T-helper 1 cell treated with Interleukin-12 subunit alpha and Interleukin-12 subunit beta and Interleukin-4 antibody, amounts not matched to agents 30 μg/mL and 1 μg/mL, for 36 hours (primary cell): ENCODE data around the gene CDHR1.

Experiments used
- H3K27ac Mint-ChIP-seq: one replicate; pipeline ENCODE4 v1.8.0; 2021; ENCODE audit warnings: mild to moderate bottlenecking, mixed read lengths
- H3K27me3 Mint-ChIP-seq: one replicate; pipeline ENCODE4 v1.8.0; 2021; ENCODE audit warnings: low read depth, mixed read lengths
- H3K36me3 Mint-ChIP-seq: one replicate; pipeline ENCODE4 v1.8.0; 2021; ENCODE audit warnings: low read depth, mixed read lengths
- H3K4me1 Mint-ChIP-seq: one replicate; pipeline ENCODE4 v1.8.0; 2021; ENCODE audit warnings: low read depth, mixed read lengths
- H3K4me3 Mint-ChIP-seq: one replicate; pipeline ENCODE4 v1.8.0; 2021; ENCODE audit warnings: mild to moderate bottlenecking, moderate library complexity, mixed read lengths
- H3K9me3 Mint-ChIP-seq: one replicate; pipeline ENCODE4 v1.8.0; 2021; ENCODE audit warnings: mixed read lengths

CDHR1 gene

DNA sequence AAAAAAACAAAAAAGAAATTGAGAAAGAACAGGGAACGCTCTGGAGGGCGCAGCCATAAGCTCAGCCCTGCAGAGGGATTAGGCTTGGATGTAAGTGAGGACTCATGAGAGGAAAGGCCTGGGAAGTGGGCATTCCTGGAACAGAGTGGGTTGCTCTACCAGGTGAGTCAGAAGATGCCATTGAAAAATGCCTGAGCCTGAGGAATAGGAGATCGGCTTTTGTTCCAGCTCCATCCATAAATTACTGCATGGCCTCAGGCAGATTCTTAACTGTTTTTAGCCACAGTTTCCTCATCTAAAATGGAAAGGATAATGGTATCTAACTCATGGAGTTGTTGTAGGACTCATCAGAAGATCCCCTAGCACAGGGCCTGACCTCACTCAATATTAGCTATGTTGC is 49.4 kb downstream of the CDHR1 start:
- Mint-ChIP-seq H3K27me3 (peaks cover 17% of the 10 kb centered on the region), H3K4me1 (no peaks in the 10 kb centered on the region), H3K27ac (no peak overlapping the region), H3K36me3 (no peaks in the 10 kb centered on the region), H3K9me3 (no peaks in the 10 kb centered on the region), H3K4me3 (no peak overlapping the region)

DNA sequence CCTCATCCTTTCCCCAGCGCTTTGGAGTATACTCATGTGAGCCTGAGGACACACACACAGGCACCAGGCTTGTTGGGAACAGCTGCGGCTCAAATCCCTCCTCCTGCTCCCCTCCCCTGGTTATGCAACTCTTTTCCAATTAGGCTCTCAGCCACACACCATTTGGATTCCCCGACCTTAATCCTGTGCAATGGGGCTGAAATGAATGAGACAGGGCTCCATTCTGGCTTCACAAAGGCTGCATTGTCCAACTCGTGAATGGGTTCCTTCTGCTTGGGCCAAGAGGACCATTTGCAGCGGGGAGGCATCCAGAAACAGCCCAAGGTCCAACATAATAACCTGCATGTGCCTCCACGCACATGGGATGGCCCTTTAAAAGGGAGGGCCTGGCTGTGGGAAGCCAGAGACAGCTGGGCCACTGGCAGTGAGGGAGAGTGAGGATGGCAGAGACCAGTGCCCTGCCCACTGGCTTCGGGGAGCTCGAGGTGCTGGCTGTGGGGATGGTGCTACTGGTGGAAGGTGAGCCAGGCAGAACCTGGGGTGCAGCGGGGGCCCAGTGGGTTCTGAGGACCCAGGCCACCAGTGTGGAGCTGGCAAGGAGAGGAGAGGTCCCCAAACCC is 50.4 kb downstream of the CDHR1 start, which contains the start of gene RGR:
Gene RGR (plus strand): TSS at position 403 of the 620 bp plus-strand sequence. CDS start 38 bp downstream, at position 441.
- peaks cover 13% of the 10 kb centered on the region for H3K27me3 Mint-ChIP-seq
- H3K36me3 Mint-ChIP-seq: no peaks in the 10 kb centered on the region
- no peak within 1 kb of the TSS for H3K27ac Mint-ChIP-seq
- H3K9me3 Mint-ChIP-seq: no peaks in the 10 kb centered on the region
- H3K4me3 Mint-ChIP-seq: no peak within 1 kb of the TSS
- no peaks in the 10 kb centered on the region for H3K4me1 Mint-ChIP-seq

DNA sequence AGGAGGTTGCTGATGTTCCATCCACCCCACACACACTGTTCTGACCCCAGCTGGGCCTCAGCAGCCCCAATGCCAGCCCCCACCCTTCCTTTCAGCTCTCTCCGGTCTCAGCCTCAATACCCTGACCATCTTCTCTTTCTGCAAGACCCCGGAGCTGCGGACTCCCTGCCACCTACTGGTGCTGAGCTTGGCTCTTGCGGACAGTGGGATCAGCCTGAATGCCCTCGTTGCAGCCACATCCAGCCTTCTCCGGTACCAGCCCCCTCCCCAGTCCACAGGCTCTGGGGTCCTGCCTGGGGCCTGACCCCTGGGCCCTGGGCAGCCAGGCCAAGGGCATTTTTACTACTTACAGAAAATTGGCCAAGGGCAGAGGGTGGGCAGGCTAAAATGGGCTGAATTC is 53.2 kb downstream of the CDHR1 start:
- H3K4me1 Mint-ChIP-seq: no peaks in the 10 kb centered on the region
- no peaks in the 10 kb centered on the region for H3K36me3 Mint-ChIP-seq
- H3K27ac Mint-ChIP-seq: no peak overlapping the region
- H3K27me3 Mint-ChIP-seq: peaks cover 6% of the 10 kb centered on the region
- no peaks in the 10 kb centered on the region for H3K9me3 Mint-ChIP-seq
- H3K4me3 Mint-ChIP-seq: no peak overlapping the region

DNA sequence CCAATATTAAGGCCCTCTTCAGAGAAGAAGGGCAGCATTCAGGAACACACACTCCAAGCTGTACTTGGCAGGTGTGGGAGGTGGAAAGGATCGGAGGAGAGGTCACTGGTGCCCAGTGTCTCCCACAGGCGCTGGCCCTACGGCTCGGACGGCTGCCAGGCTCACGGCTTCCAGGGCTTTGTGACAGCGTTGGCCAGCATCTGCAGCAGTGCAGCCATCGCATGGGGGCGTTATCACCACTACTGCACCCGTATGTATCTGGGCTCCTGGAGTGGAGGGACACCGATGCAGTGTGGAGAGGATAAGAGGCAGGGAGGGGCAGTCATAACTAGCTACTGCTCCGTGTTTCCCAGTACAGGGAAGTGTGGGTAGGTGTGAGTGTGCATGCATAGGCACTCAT is 54.5 kb downstream of the CDHR1 start:
- peaks cover 6% of the 10 kb centered on the region for H3K27me3 Mint-ChIP-seq
- no peaks in the 10 kb centered on the region for H3K36me3 Mint-ChIP-seq
- H3K9me3 Mint-ChIP-seq: no peaks in the 10 kb centered on the region
- no peak overlapping the region for H3K27ac Mint-ChIP-seq
- no peak overlapping the region for H3K4me3 Mint-ChIP-seq
- no peaks in the 10 kb centered on the region for H3K4me1 Mint-ChIP-seq

DNA sequence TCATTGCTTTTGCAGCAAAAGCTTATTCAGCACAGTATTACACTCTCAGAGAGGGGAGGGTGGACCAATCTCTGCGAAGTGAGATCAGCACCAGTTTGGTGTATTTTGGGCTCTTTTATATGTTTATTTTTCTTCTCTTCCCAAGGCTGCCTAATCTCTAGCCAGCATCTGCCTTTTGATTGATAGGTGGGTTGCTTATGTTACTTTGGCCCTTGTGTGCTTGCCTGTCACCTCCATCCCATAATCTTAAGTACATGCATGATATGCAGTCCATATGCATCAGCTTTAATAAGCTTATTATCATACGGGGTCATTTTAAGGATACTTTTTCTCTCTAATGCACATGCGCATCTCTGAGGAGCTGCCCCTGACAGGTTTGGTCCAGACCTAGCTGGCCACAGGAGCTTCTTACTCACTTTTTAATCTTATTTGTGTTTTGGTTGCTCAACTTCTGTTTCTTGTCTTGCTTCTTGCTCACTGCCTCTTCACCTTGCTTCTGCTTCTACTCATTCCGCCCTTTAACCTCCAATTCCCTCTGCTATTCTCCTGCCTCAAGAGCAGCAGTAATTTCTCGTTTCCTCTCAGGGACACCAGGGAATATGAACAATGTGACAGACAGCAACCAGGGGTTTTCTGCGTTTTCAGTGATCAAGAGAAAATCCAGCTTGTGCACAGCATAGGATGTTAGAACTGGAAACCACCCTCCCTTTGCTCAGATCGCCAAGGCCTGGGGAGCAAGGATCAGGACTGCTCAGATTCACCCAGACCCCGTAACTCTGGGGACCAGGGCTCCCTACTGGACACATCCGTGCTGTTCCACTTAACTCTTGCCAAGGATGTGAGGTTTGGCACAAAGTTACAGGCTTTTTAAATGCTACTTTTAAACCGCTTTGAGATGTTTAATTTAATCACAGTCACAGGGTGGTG is 60.5 kb downstream of the CDHR1 start:
- no peak overlapping the region for H3K4me3 Mint-ChIP-seq
- H3K27ac Mint-ChIP-seq: no peak overlapping the region
- H3K36me3 Mint-ChIP-seq: no peaks in the 10 kb centered on the region
- no peaks in the 10 kb centered on the region for H3K9me3 Mint-ChIP-seq
- no peaks in the 10 kb centered on the region for H3K27me3 Mint-ChIP-seq
- no peaks in the 10 kb centered on the region for H3K4me1 Mint-ChIP-seq

DNA sequence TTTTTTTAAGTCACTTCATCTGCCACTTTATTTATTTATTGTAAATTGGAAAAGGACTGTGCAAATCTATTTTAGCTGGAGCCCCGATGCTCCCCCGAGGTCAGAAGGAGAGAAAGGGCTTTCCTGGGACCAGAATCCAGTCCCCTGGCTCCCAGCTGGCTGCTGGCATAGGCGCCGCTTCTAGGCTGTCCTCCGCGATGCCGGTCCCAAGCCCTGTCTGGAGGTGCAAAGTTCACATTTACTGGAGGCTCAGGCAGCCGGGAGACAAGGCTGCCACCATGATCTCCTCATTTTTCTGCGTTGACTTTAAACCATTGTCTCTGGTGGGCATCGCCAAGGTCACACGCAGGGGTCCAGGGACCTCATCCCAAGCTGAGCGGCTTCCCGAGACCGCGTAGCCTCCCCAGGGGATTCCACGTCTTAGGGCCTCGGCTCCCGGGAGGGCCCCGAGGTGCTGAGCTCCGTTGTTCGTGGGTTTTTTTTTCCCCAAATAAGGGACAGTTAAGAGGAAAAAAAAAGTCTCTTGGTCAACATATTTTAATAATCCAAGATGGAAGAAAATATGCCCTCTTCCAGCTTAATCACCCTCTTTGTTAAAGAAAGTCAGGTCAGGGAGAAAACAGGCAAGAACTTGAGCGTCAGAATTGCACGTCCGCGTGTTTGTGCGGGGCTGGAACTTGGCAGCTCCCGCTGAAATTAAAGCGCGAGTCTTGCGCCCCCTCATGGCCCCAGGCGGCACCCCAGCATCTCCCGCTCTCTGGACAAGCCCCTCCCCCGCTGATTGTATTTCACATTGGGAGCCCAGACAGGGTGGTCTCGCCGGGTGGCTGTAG is 62.4 kb downstream of the CDHR1 start:
- no peaks in the 10 kb centered on the region for H3K36me3 Mint-ChIP-seq
- H3K9me3 Mint-ChIP-seq: no peaks in the 10 kb centered on the region
- no peak overlapping the region for H3K27ac Mint-ChIP-seq
- no peaks in the 10 kb centered on the region for H3K4me1 Mint-ChIP-seq
- peaks cover 6% of the 10 kb centered on the region for H3K27me3 Mint-ChIP-seq
- no peak overlapping the region for H3K4me3 Mint-ChIP-seq

DNA sequence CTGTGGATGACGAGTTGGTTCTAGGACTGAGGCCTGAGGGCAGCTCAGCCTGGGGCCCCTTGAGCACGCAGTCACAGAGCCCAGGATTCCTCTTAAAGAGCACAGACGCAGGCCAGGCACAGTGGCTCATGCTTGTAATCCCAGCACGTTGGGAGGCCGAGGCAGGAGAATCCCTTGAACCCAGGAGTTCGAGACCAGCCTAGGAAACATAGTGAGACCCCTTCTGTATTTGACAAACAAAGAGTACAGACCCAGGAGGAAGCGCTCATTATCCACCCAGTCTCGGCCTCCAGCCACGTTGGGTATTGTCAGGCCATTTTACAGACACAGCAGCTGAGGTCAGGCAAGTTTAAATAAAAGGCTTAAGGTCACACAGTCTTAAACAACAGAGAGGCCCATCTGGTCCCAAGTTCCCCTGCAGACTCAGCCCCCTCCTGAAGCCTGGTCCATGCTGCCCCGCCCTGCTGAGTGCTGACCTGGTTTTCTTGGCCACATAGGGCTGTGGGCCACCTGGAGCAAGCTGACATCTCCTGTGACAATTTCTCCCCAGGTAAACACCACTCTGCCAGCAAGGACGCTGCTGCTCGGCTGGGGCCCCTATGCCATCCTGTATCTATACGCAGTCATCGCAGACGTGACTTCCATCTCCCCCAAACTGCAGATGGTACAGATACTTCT is 63.1 kb downstream of the CDHR1 start:
- H3K9me3 Mint-ChIP-seq: no peaks in the 10 kb centered on the region
- no peak overlapping the region for H3K4me3 Mint-ChIP-seq
- H3K27ac Mint-ChIP-seq: no peak overlapping the region
- no peaks in the 10 kb centered on the region for H3K36me3 Mint-ChIP-seq
- H3K4me1 Mint-ChIP-seq: no peaks in the 10 kb centered on the region
- peaks cover 6% of the 10 kb centered on the region for H3K27me3 Mint-ChIP-seq

DNA sequence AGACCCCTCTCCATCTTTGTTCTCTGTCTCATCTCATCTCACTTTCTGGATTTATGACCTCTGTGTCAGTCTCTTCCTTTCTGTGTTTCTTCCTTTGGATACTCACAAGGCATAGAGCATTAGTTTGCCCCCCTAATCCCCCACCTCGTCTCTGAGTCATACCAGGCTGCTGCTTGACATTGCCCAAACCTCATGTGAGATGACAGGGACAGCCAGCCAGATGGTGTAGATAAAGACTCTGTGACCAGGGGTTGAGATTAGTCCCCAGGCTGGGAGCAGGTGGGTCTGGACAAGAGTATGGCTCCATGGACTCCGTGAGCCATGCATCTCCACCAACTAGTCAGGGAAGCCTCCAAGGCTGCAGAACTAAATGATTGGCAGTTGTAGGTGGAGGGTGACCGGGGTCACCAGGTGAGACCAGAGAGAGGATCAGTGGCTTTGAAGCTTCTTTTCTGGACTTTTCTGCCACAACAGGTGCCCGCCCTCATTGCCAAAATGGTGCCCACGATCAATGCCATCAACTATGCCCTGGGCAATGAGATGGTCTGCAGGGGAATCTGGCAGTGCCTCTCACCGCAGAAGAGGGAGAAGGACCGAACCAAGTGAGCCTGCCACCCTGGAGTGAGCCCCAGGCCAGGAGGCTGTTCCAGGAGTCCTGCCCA is 63.8 kb downstream of the CDHR1 start:
- H3K4me3 Mint-ChIP-seq: no peak overlapping the region
- no peak overlapping the region for H3K27ac Mint-ChIP-seq
- peaks cover 11% of the 10 kb centered on the region for H3K27me3 Mint-ChIP-seq
- H3K4me1 Mint-ChIP-seq: no peaks in the 10 kb centered on the region
- no peaks in the 10 kb centered on the region for H3K36me3 Mint-ChIP-seq
- no peaks in the 10 kb centered on the region for H3K9me3 Mint-ChIP-seq

DNA sequence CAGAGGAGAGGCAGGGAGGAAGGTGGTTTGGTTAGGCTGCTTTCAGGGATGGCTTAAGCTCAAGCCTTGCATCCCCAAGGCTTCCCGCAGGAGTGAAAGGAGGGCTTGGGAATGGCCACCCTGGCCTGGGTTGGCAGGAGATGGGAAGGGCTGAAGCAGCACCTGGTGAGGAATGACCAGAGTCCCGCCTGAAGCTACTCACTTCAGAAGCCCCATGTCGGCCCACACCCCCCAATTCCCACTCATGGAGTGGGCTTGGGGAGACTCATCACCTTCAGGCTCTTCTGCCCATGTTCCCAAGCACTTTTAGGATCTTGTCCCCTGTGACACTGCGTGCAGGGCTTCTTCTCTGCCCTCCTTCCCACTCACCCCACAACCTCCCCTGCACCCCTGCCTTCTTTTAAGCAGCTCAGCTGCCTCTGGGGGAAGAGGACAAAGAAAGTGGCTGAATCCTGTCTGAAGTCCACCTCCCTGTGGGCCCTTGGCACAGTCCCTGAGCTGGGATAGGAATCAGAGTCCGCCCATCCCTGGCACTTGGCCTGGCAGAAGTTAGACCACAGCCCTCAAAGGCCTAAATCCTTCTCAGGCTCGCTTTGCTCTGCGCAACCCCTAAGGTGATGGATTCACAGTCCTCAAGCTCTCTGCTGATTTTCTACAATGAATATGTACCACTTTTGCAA is 67.0 kb downstream of the CDHR1 start:
- Mint-ChIP-seq H3K9me3 (no peaks in the 10 kb centered on the region), H3K4me3 (no peak overlapping the region), H3K27ac (no peak overlapping the region), H3K4me1 (peaks cover 9% of the 10 kb centered on the region), H3K36me3 (no peaks in the 10 kb centered on the region), H3K27me3 (peaks cover 21% of the 10 kb centered on the region)

DNA sequence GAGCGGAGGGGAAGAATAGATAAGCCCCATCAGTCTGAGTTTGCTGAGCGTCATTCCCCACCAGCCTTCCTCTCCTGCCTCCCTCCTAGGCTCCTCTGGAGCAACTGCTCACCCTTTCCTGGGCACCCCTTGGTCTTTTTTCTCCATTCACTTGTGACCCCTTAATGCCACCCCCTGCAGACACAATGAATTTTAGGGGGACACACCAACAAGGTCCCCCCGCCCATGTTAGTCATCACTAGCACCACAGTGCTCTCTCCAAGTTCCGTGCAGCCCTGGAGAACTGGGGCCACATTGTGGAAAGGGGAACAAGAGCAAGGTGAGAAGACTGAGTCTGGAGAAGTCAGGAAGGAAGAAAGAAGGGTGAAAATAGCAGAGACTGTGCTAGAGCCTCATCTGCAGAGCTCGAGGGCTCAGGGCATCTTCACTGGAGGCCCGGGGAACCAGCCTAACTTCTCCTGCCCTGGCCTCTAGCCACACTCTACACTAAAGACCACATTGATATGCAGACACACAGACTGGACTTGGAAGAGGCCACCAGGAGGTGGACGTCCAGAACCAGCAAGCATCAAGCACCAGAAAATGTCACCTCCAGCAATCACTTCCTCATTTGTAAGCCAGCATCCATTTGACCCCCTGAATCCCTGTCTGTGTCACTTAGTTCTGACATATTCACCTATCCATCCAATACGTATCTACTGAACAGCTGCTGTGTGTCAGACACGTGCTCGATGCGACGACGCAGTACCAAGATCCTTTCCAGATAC is 68.0 kb downstream of the CDHR1 start:
- Mint-ChIP-seq H3K9me3 (no peaks in the 10 kb centered on the region), H3K27ac (no peak overlapping the region), H3K4me1 (peaks cover 11% of the 10 kb centered on the region), H3K36me3 (no peaks in the 10 kb centered on the region), H3K27me3 (peaks cover 21% of the 10 kb centered on the region), H3K4me3 (no peak overlapping the region)

DNA sequence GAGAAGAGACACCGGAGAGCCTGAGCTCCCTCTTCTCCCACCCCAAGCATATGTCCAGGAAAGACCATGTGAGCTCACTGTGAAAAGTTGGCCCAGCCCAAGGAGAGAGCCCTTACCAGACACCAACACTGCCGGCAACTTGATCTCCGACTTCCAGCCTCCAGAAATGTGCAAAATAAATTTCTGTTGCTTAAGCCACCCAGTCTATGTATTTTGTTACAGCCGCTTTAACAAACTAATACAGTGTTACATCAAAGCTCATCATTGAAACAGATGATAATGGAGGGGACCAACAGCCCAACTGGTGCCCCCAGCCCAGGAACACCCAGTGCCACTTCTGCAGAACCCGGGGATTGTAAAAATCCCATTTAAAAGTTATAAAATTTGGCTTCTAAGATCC is 69.4 kb downstream of the CDHR1 start:
- H3K36me3 Mint-ChIP-seq: no peaks in the 10 kb centered on the region
- H3K27me3 Mint-ChIP-seq: peaks cover 25% of the 10 kb centered on the region
- no peak overlapping the region for H3K4me3 Mint-ChIP-seq
- no peak overlapping the region for H3K27ac Mint-ChIP-seq
- no peaks in the 10 kb centered on the region for H3K9me3 Mint-ChIP-seq
- H3K4me1 Mint-ChIP-seq: peaks cover 19% of the 10 kb centered on the region

DNA sequence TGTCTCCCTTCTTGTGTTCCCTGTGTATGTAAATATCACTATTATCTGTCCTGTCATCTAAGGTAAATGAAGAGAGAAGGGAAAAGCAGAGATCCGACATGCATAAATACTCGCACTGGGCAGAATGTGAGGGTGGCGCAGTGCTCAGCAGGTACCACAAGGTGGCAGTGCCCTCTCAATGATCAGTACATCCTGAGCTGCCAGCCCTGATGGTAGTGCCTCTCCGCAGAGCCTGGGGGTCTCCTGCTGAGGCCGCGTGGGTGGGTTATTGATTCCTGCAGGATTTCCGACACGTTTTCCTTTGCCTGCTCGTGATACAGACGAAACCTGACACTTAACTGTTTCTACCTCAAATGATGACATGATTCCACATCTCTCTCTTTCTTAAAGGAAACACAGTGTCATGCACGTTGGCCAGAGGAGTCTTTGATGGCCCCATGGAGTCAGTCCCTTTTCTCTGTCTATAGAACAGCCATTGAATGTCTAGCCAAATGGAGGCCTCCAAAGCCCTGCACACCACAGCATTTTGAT is 70.3 kb downstream of the CDHR1 start:
- Mint-ChIP-seq H3K9me3 (no peaks in the 10 kb centered on the region), H3K27me3 (peaks cover 32% of the 10 kb centered on the region), H3K4me3 (no peak overlapping the region), H3K27ac (no peak overlapping the region), H3K4me1 (peaks cover 21% of the 10 kb centered on the region), H3K36me3 (no peaks in the 10 kb centered on the region)

DNA sequence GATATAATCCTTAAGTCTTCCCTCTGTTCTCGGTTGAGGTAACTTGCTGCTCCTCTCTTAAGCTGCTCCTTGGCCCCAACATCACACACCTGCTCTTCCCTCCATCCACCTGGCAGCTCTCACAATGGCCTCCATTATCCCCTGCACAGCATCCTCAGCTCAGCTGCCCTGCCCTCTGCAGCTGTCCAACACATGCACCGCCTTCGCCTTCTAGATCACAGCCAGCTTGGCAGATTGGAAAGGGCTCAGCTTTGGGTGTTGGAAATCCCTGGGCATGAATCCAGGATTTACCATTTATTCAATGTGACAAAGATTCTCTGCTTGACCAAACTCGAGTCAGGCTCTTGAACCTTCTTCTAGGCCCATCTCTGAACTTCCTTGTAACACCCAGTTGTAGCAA is 71.1 kb downstream of the CDHR1 start:
- Mint-ChIP-seq H3K4me1 (peaks cover 21% of the 10 kb centered on the region), H3K27ac (no peak overlapping the region), H3K4me3 (no peak overlapping the region), H3K27me3 (peaks cover 30% of the 10 kb centered on the region), H3K9me3 (no peaks in the 10 kb centered on the region), H3K36me3 (no peaks in the 10 kb centered on the region)
